Measurements from ENCODE around the gene UROS.

Gene UROS

DNA sequence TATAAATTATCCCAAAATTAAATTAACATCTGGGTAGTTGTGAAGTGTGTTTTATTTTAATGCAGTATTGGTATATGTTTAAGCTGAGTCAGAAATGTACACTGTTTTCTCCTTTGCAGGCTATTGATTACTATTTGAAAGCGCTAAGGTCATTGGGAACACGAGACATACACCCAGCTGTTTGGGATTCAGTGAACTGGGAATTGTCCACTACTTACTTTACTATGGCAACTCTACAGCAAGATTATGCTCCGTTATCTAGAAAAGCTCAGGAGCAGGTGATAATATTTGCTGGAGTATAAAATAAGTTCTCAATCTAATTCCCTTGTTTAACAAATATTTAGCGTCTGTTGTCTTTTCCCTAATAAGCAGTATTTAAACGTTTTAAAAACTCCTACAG, 75.6 kb downstream of the UROS start:
- ChIA-PET POLR2A (interaction anchor here (1.6 kb wide), 1 partner anchor 16 kb away, joined by 3 read pairs; no protein-coding TSS in a partner anchor), CTCF (interaction anchor here (0.6 kb wide), 1 partner anchor 1217 kb away, joined by 10 read pairs; no protein-coding TSS in a partner anchor)
- no peak overlapping the region for H3K27ac ChIP-seq (ENCODE audit: extremely low read depth, low read depth, low read length)
- H3K9me3 ChIP-seq (ENCODE audit: control insufficient read depth, insufficient read depth, low read depth, low read length), result no peaks in the 10 kb centered on the region
- no peak for TF ChIP-seq ZNF670 (tag by site-specific recombination; IDR thresholded peaks at IDR 0.05; ENCODE audit: low read depth)
- no peak for TF ChIP-seq SCRT1 (tag by site-specific recombination; IDR thresholded peaks at IDR 0.05; ENCODE audit: borderline replicate concordance)
- TF ChIP-seq SP7 (tag by site-specific recombination; IDR thresholded peaks at IDR 0.05), result no peak
- TF ChIP-seq OSR2 (tag by site-specific recombination; IDR thresholded peaks at IDR 0.05), result no peak
- TF ChIP-seq GLIS2 (tag by site-specific recombination; IDR thresholded peaks at IDR 0.05), result no peak
- no peak for TF ChIP-seq ZNF23 (tag by site-specific recombination; IDR thresholded peaks at IDR 0.05; ENCODE audit: borderline replicate concordance)
- TF ChIP-seq ZNF658 (tag by site-specific recombination; IDR thresholded peaks at IDR 0.05), result no peak
- H3K36me3 ChIP-seq (ENCODE audit: control insufficient read depth in 2 of 2, insufficient read depth in 1 of 2, low read length in 2 of 2), result peaks cover 79 to 98% of the 10 kb centered on the region in 2 experiments
- H3K4me3 ChIP-seq (ENCODE audit: low read depth, low read length), result no peak overlapping the region
- no peaks in the 10 kb centered on the region for H3K4me1 ChIP-seq (ENCODE audit: control insufficient read depth, insufficient read depth, low read length)

DNA sequence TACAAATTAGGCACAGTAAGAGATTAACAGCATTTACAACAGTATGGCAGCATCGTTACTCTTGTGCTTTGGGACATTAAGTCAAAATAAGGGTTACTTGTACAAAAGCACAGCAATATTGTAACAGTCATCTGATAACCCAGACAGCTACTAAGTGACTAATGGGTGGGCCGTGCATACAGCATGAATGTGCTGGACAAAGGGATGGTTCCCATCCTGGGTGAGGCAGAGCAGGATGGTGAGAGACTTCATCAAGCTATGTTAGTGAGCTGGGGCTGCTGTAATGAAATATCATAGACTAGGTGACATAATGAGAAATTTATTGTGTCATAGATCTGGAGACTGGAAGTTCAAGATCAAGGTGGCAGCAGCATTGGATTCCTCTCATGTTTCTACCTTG, 78.1 kb downstream of the UROS start:
- Histone ChIP-seq H3K4me1 (ENCODE audit: control insufficient read depth, insufficient read depth, low read length) (no peaks in the 10 kb centered on the region), H3K27ac (ENCODE audit: extremely low read depth, low read depth, low read length) (no peak overlapping the region), H3K9me3 (ENCODE audit: control insufficient read depth, insufficient read depth, low read depth, low read length) (no peaks in the 10 kb centered on the region), H3K36me3 (ENCODE audit: control insufficient read depth in 2 of 2, insufficient read depth in 1 of 2, low read length in 2 of 2) (peaks cover 92 to 97% of the 10 kb centered on the region in 2 experiments), H3K4me3 (ENCODE audit: low read depth, low read length) (no peak overlapping the region)
- TF ChIP-seq, protein P1, sequence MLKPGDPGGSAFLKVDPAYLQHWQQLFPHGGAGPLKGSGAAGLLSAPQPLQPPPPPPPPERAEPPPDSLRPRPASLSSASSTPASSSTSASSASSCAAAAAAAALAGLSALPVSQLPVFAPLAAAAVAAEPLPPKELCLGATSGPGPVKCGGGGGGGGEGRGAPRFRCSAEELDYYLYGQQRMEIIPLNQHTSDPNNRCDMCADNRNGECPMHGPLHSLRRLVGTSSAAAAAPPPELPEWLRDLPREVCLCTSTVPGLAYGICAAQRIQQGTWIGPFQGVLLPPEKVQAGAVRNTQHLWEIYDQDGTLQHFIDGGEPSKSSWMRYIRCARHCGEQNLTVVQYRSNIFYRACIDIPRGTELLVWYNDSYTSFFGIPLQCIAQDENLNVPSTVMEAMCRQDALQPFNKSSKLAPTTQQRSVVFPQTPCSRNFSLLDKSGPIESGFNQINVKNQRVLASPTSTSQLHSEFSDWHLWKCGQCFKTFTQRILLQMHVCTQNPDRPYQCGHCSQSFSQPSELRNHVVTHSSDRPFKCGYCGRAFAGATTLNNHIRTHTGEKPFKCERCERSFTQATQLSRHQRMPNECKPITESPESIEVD (tag by site-specific recombination; IDR thresholded peaks at IDR 0.05), result no peak
- no peak for TF ChIP-seq ZNF837 (tag by site-specific recombination; IDR thresholded peaks at IDR 0.05)
- TF ChIP-seq ZNF596 (tag by site-specific recombination; IDR thresholded peaks at IDR 0.05), result no peak
- no peak for TF ChIP-seq ZNF777 (tag by site-specific recombination; IDR thresholded peaks at IDR 0.05; ENCODE audit: borderline replicate concordance)
- TF ChIP-seq ZNF549 (tag by site-specific recombination; IDR thresholded peaks at IDR 0.05), result no peak
- ChIA-PET CTCF (no interaction called here), POLR2A (interaction anchor here (1.0 kb wide), 1 partner anchor 78 kb away, joined by 5 read pairs; the partner anchor contains the start of genes BCCIP and UROS)

DNA sequence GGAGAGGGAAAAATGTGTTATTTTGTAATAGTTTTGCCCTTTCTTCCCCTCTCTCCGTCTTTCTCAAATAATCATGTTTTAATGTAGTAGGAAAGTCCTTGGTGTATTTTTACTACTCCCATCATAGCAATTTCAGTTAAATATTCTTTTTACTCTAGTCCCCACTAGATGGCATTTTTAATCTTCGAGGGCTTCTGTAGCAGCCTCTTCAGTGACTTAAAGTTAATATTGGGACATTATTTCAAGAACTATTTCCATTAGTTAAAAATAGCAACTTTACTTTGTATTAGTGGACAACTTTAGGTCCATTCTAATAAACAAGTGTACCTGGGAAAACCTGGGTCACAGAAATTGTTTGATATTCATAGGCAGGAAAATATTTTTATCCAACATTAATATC, 80.6 kb downstream of the UROS start:
- POLR2A ChIA-PET, result no interaction called here
- Histone ChIP-seq H3K4me1 (ENCODE audit: control insufficient read depth, insufficient read depth, low read length) (no peaks in the 10 kb centered on the region), H3K36me3 (ENCODE audit: control insufficient read depth in 2 of 2, insufficient read depth in 1 of 2, low read length in 2 of 2) (peaks cover 90 to 97% of the 10 kb centered on the region in 2 experiments), H3K27ac (ENCODE audit: extremely low read depth, low read depth, low read length) (no peak overlapping the region), H3K9me3 (ENCODE audit: control insufficient read depth, insufficient read depth, low read depth, low read length) (no peaks in the 10 kb centered on the region), H3K4me3 (ENCODE audit: low read depth, low read length) (no peak overlapping the region)
- CTCF ChIA-PET, result no interaction called here
- TF ChIP-seq ZNF555 (tag by site-specific recombination; conservative IDR thresholded peaks at IDR 0.05) (no peak), ZNF2 (tag by site-specific recombination; IDR thresholded peaks at IDR 0.05) (no peak), ZNF660 (tag by site-specific recombination; IDR thresholded peaks at IDR 0.05) (no peak), ZNF548 (tag by site-specific recombination; IDR thresholded peaks at IDR 0.05) (no peak), ZNF292 (tag by site-specific recombination; IDR thresholded peaks at IDR 0.05; ENCODE audit: borderline replicate concordance, low read depth) (no peak), TCF7L2 (IDR thresholded peaks at IDR 0.05; ENCODE audit: borderline replicate concordance, low read depth, low read length) (no peak), ZNF677 (tag by site-specific recombination; IDR thresholded peaks at IDR 0.05) (no peak), ZFP3 (tag by site-specific recombination; IDR thresholded peaks at IDR 0.05; ENCODE audit: low read depth) (no peak), IKZF3 (tag by site-specific recombination; IDR thresholded peaks at IDR 0.05) (no peak), ZNF530 (tag by site-specific recombination; IDR thresholded peaks at IDR 0.05; ENCODE audit: low read depth) (no peak)
- TF ChIP-seq, protein P2, sequence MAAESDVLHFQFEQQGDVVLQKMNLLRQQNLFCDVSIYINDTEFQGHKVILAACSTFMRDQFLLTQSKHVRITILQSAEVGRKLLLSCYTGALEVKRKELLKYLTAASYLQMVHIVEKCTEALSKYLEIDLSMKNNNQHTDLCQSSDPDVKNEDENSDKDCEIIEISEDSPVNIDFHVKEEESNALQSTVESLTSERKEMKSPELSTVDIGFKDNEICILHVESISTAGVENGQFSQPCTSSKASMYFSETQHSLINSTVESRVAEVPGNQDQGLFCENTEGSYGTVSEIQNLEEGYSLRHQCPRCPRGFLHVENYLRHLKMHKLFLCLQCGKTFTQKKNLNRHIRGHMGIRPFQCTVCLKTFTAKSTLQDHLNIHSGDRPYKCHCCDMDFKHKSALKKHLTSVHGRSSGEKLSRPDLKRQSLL (tag by site-specific recombination; IDR thresholded peaks at IDR 0.05), result no peak
- TF ChIP-seq, protein P3, sequence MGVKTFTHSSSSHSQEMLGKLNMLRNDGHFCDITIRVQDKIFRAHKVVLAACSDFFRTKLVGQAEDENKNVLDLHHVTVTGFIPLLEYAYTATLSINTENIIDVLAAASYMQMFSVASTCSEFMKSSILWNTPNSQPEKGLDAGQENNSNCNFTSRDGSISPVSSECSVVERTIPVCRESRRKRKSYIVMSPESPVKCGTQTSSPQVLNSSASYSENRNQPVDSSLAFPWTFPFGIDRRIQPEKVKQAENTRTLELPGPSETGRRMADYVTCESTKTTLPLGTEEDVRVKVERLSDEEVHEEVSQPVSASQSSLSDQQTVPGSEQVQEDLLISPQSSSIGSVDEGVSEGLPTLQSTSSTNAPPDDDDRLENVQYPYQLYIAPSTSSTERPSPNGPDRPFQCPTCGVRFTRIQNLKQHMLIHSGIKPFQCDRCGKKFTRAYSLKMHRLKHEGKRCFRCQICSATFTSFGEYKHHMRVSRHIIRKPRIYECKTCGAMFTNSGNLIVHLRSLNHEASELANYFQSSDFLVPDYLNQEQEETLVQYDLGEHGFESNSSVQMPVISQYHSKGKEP (tag by site-specific recombination; IDR thresholded peaks at IDR 0.05), result no peak
